Kidney glomerular epithelial cell (primary cell): ENCODE data around the gene PHC3.
"Not testable (repeated sequence)": the region's sequence is repeated elsewhere in the genome, so short reads cannot be mapped to it uniquely, and the experiment has no call there.

ENCODE experiments used
- DNase-seq: peaks from one replicate; lab custom pipeline; 2025; lab: John Stamatoyannopoulos, UW

Gene PHC3

DNA sequence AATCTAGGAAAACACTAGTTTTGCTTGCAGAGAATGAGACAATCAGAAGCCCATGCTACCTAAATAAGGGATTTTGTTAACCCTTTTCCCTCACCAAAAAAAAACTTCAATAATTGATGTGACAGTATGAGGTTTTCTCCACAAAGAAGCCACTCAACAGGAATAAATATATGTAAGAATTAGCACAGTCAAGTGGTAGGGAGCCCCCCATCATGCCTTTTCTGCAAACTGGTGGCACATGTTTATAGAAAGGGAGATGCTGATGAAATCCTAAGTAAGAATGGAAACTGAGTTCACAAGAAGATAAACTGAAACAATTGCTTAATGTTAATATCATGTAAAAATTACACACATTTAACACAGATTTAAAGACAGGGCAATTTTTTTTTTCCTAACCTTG, 51.0 kb downstream of the PHC3 start:
- no peak for DNase-seq

GRCh38 chr3:170128977-170129431, 52.5 kb downstream of the PHC3 start:
- DNase-seq, result no peak

- DNase-seq, result no peak
Observed at GRCh38 chr3:170128259-170128976, 53.1 kb downstream of the PHC3 start.

DNA sequence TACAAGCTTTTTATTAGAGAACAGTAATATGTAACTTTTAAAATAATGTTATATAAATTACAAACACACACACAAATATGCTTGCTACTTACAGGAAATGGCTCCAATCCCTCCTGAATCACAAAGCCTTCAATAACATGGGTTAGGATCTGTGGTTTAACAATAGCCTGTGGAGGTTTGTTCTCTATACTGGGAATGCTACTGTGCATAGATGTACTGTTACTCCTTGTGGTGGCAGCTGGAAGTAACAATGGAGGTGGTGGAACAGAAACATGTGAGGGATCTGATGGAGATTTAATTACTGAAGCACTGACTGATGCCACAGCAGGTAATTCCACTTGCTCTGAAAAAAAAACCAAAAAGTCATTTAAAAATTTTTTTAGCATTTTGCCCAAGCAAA, 64.4 kb downstream of the PHC3 start:
- DNase-seq, result no peak

DNA sequence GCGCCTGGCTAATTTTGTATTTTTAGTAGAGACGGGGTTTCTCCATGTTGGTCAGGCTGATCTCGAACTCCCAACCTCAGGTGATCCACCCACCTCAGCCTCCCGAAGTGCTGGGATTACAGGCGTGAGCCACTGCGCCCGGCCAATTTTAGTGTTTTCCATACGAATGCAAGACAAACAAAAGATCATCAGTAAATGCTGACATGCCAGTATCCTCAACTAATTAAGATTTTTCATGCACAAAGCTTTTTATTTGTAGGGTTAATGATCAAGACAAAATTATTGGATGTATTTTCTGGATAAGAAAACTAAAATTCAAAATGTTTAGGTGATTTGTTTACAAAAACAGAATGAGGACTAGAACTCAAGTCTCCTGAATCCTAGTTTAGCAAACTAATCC, 67.4 kb downstream of the PHC3 start:
- DNase-seq, result not testable (repeated sequence)

DNA sequence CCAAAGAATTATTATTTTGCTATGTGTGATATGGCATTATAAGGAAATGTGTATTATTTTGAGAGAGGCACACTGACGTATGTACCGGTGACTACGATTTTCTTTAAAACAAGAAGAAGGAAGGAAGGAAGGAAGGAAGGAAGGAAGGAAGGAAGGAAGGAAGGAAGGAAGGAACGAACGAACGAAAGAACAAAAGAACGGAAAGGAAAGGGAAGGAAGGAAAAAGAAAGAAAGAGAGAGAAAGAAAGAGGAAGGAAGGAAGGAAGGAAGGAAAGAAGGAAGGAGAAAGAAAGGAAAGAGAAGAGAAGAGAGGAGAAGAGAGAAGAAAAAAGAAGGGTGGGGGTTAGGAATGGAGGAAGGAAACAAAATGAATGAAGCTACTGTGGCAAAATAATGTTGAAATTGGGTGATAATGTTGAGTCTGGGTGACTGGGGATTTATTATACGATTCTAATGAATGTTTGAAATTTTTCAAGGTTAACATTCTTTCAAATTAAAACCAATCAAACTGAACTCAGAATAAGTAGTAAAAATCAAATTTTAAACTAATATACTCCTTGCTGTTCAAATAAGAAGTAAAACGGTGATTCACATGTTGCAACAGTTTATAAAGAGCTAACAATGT, 70.3 kb downstream of the PHC3 start:
- DNase-seq, result no peak

DNA sequence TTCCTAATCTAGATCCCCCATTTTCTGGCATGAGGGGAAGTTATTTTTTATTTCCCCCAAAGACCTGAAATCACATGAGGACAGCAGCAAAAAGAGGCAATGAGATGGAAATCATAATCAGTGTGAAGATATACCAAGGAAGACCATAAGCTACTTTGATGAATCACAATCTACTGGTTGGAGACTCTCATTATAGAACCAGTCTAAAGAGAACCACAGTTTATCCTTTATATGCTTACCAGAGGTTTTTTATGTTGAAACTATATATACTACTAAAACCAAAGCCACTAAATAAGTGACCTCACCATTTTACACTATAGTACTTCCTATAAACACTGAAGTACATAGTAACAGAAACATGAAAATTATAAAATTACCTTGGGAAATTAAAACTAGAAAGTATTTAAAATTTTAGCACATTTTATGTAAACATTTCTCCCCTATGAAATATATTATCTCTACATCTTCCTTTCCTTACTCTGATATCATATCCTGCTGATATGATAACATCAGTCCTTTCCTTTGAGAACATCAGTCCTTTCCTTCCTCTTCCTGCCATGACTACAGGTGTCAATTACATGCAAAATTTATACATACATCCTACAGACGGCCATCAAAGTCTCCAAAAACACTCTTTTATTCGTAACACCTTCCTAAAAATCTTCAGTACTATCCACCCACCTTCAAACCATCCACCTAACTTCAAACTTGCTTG, 71.8 kb downstream of the PHC3 start:
- no peak for DNase-seq

DNA sequence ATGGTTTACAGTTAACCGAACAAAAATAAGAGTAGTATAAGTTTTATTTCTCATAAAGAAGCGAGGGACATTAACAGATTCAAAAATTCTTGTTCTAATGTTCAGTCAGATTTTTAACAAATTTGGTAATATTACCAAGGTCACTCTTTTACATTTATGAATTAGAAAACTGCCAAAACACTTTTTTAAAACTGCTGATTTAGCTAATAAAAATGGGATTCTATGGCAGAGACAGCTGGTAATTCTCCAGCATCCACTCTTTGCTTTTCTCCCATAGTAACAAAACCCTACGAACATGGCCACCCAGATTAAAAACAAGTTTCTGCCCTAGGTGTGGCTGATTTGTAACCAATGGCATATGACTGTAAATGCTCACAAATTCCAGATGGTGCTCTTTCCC, 72.6 kb downstream of the PHC3 start:
- DNase-seq, result no peak

DNA sequence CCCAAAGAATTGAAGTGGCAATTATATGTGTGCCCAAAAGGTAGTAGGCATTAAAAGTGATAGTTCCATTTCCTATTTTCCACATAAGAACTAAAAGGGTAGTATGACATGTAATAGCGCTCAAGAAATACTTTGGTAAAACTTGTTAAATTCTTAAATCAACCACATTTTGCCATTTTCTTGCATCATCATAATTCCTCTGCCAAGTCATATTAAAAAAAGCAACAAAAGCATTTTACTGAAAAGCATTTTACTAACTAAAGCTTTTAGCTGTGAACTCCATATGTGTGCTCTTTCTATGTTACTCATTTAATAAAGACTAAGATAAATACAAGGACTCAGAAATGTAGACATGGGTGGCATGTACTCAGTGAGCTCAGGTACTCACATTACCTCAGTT, 73.6 kb downstream of the PHC3 start:
- DNase-seq, result no peak

- no peak for DNase-seq
Observed at GRCh38 chr3:170102431-170102830, 79.1 kb downstream of the PHC3 start.

DNA sequence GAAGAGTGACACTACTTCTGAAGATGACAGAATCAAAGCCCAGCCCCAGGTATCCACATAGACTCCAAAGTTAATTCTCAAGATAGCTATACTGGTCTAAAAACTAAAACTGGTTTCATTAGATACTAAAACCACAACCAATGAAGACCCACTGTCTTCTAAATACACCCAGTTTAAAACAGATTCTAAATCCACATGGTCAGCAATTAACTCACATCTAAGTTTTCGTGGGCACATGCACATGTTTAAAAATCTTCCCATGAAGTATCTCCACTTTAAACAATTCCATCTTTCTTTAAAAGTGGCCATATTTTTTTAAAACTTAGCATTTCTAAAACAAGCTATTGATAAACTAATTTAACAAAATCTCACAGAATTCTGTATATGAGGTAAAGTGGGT, 80.6 kb downstream of the PHC3 start:
- DNase-seq, result no peak

DNA sequence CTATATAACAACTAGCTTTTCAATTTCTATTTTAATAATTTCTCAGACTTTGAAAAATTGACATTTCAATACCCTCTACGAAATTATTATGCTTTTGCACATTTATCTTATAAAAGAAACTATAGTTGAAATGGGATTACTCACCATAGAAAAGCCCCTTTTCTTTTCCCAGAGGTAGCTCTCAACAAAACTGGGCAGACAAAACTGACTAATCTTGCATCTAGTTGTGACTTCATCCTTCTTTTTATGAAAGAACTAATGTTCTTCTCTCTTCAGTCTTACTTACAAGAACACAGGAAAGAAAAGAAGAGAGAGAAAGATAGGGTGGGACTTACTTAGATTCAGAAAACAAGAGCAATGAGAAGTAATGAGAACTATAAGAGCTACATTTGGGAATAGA, 82.8 kb downstream of the PHC3 start:
- DNase-seq, result no peak

DNA sequence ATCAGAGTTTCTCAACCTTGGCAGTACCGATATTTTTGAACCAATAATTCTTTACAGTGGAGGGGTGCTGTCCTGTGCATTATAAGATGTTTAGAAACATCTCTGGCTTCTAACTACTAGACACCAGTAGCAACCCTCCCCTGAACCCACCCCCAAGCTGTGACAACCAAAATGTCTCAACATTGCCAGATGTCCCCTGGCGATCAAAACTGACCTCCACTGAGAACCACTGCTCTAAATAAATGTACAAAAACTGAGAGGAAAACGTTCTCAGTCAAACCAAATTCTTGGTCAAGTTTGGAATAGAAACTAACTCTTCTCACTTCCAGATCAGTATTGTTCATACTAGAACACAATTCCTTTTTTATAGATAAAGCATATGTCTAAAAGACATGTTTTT, 85.2 kb downstream of the PHC3 start:
- DNase-seq, result no peak

DNA sequence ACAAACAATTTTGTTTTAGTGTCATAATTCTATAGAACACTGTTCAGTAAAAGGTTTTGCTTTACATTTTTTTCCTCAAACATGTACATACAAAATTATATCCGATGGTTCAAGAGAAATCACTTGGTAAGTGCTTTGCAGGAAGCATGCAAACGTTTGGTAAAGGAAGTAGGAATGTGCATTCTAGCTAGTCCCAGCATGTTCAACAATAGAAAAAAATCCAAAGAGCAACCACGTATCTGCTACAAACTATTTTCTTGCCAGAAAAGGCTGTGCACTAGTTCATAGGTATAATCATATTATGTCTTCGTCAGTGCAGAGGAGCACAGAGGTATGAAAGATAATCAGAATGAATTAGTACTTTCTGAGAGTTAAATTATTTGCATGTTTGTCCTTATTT, 85.8 kb downstream of the PHC3 start:
- no peak for DNase-seq

DNA sequence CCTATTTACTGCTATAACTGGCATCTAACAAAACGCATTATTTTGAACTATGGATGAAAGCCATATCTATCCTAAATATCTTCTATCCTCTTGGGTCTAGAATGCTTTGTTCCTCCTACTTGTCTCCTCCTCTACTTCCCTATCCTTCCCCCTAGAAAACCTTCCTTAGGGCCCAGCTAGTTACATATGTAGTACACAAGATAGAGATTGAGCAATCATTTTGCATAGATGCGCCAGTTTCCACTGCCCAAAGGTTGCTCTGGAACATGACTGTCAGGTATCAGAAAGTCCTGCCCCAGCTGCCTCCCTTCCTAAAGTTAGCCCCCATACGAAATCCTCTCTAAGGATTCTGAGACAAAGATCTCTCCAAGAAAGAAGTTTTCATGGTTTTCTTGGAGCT, 88.6 kb downstream of the PHC3 start:
- DNase-seq, result no peak

- DNase-seq, result no peak
Observed at GRCh38 chr3:170090601-170090981, 90.9 kb downstream of the PHC3 start.

GRCh38 chr3:170089862-170090600, 91.5 kb downstream of the PHC3 start:
- no peak for DNase-seq

- no peak for DNase-seq
Observed at GRCh38 chr3:170085396-170085795, 96.1 kb downstream of the PHC3 start.

- no peak for DNase-seq
Observed at GRCh38 chr3:170083343-170083742, 98.2 kb downstream of the PHC3 start.

GRCh38 chr3:170081079-170081741, 100.3 kb downstream of the PHC3 start:
- no peak for DNase-seq

DNA sequence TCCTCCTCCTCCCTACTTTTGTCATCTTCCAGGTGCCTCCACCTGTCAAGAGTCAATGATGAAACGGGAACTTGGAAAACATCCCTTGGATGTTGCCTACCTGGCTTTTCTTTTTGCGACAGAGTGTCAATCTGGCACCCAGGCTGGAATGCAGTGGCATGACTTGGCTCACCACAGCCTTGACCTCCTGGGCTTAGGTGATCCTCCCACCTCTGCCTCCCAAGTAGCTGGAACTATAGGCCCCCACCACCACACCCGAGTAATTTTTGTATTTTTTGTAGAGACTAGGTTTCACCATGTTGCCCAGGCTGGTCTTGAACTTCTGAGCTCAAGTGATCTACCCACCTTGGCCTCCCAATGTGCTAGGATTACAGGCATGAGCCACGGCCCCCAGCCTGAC, 100.9 kb downstream of the PHC3 start:
- DNase-seq, result no peak

DNA sequence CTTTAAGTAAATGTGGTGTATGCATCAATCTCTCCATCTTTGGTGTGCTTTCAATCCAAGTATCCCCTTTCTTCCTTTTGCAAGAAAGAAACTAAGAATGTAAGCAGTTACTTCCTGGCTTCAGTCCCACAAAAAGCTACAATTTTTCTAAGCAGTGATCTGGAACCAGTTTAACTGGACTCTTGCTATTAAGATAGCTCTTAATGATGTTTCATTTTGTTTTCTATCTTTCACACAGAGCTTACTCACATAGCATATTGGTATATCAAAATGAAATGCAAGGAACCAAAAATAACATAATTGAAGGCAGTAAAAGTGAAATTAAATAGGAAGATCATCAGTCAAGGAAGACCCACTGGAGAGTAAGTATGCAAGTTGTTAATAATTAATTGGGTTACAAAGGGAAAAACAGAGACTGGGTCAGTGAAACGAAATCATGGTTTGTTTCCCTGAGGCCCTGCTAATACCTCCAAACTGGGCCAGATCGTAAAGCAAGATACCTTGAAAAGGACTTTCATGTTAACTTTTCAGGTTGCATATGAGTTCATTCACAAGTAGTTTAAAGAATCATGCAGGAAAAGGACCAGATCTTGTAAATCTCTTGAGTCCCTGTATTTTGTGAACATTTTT, 101.9 kb downstream of the PHC3 start:
- DNase-seq, result peak; percentile 92
